ENCODE data around the gene MCOLN2.

The MCOLN2 gene

DNA sequence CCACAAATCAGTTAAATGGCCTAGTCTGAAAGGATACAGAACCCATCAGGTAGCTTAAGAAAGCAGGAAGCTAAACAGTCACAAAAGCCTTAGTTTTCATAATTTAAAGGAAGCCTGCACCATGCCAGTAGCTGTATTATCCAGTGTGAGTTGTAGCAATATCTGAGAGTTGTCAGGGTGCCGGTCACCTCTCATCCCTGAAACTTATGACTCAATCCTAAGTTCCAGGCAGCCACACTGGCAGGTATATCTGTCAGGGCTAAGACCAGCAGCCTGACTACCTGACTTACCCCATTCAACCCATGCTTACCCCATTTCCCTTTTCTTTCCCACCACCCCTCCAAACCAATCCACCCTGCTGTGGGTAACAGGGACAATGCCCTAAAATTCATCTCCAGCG is 66.1 kb downstream of the MCOLN2 start:
- no peaks in the 10 kb centered on the region for H3K9me3 ChIP-seq (ENCODE audit: control insufficient read depth, insufficient read depth, low read length)
- H3K4me3 ChIP-seq (ENCODE audit: low read length): no peak overlapping the region
- H3K79me2 ChIP-seq (ENCODE audit: control insufficient read depth, low read length): no peaks in the 10 kb centered on the region
- no peaks in the 10 kb centered on the region for H3K9me2 ChIP-seq (replicated peaks; ENCODE audit: control insufficient read depth, low read length)
- H3K4me1 ChIP-seq (ENCODE audit: control insufficient read depth, low read length): no peaks in the 10 kb centered on the region
- TF ChIP-seq, protein P1, sequence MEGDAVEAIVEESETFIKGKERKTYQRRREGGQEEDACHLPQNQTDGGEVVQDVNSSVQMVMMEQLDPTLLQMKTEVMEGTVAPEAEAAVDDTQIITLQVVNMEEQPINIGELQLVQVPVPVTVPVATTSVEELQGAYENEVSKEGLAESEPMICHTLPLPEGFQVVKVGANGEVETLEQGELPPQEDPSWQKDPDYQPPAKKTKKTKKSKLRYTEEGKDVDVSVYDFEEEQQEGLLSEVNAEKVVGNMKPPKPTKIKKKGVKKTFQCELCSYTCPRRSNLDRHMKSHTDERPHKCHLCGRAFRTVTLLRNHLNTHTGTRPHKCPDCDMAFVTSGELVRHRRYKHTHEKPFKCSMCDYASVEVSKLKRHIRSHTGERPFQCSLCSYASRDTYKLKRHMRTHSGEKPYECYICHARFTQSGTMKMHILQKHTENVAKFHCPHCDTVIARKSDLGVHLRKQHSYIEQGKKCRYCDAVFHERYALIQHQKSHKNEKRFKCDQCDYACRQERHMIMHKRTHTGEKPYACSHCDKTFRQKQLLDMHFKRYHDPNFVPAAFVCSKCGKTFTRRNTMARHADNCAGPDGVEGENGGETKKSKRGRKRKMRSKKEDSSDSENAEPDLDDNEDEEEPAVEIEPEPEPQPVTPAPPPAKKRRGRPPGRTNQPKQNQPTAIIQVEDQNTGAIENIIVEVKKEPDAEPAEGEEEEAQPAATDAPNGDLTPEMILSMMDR (IDR thresholded peaks at IDR 0.05; ENCODE audit: low read depth, low read length, poor library complexity, severe bottlenecking): no peak
- no peak for TF ChIP-seq EZH2phosphoT487 (IDR thresholded peaks at IDR 0.05; ENCODE audit: borderline replicate concordance, low read length)
- H3K27me3 ChIP-seq (ENCODE audit: control insufficient read depth, low read length): no peaks in the 10 kb centered on the region
- H3K27ac ChIP-seq (ENCODE audit: low read depth, low read length): no peak overlapping the region
- H4K20me1 ChIP-seq (ENCODE audit: control insufficient read depth, insufficient read depth, low read depth, low read length): no peaks in the 10 kb centered on the region
- peaks cover 8% of the 10 kb centered on the region for H3K36me3 ChIP-seq (ENCODE audit: control insufficient read depth, low read length)
- H3F3A ChIP-seq (ENCODE audit: control insufficient read depth, insufficient read depth): no peaks in the 10 kb centered on the region
- no peak overlapping the region for H3K4me2 ChIP-seq (ENCODE audit: low read length)

DNA sequence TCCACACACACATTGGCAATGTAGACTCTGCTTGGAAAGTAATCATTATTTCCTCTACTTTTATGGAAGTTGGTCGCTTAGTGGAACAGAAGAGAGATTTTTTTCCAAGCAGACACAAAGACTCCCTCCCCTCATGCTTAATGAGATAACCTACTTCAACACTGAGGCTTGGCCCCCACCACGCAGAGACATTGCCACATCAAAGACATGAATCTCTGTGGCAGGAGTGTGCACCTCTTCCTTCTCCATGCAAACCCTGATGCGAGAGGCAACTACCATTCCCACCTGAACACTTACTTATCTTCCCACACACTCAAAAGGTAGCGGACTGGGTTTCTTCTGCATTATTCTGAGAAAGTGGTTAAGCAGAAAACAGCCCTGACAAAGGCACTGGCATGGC is 66.6 kb downstream of the MCOLN2 start:
- H4K20me1 ChIP-seq (ENCODE audit: control insufficient read depth, insufficient read depth, low read depth, low read length): no peaks in the 10 kb centered on the region
- no peak overlapping the region for H3K27ac ChIP-seq (ENCODE audit: low read depth, low read length)
- no peak overlapping the region for H3K4me2 ChIP-seq (ENCODE audit: low read length)
- no peaks in the 10 kb centered on the region for H3F3A ChIP-seq (ENCODE audit: control insufficient read depth, insufficient read depth)
- H3K4me1 ChIP-seq (ENCODE audit: control insufficient read depth, low read length): no peaks in the 10 kb centered on the region
- no peaks in the 10 kb centered on the region for H3K79me2 ChIP-seq (ENCODE audit: control insufficient read depth, low read length)
- H3K9me2 ChIP-seq (replicated peaks; ENCODE audit: control insufficient read depth, low read length): no peaks in the 10 kb centered on the region
- H3K27me3 ChIP-seq (ENCODE audit: control insufficient read depth, low read length): no peaks in the 10 kb centered on the region
- no peaks in the 10 kb centered on the region for H3K9me3 ChIP-seq (ENCODE audit: control insufficient read depth, insufficient read depth, low read length)
- no peak overlapping the region for H3K4me3 ChIP-seq (ENCODE audit: low read length)
- TF ChIP-seq, protein P1 (IDR thresholded peaks at IDR 0.05; ENCODE audit: low read depth, low read length, poor library complexity, severe bottlenecking): no peak
- no peak for TF ChIP-seq EZH2phosphoT487 (IDR thresholded peaks at IDR 0.05; ENCODE audit: borderline replicate concordance, low read length)
- peaks cover 8% of the 10 kb centered on the region for H3K36me3 ChIP-seq (ENCODE audit: control insufficient read depth, low read length)

DNA sequence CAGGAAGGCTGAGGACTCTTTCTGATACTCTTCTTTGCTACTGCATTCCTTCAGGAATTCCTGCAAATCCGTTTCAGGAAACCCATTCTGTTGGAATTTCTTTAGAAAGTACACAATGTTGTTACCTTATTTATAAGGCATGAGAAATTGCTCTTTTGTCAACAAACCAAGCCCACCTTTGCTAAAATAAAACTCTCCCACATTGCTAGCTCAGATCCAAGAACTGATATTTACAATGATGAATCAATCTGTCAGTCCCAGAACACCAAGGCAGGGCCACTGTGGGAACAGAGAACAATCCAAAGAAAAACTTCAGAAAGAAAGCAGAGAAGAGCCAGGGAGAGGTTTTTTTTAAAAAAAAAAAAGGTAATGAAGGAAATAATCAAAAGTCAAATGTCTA is 67.3 kb downstream of the MCOLN2 start:
- no peaks in the 10 kb centered on the region for H3K4me1 ChIP-seq (ENCODE audit: control insufficient read depth, low read length)
- no peak overlapping the region for H3K4me2 ChIP-seq (ENCODE audit: low read length)
- H3K79me2 ChIP-seq (ENCODE audit: control insufficient read depth, low read length): no peaks in the 10 kb centered on the region
- H3K4me3 ChIP-seq (ENCODE audit: low read length): no peak overlapping the region
- no peaks in the 10 kb centered on the region for H3K9me3 ChIP-seq (ENCODE audit: control insufficient read depth, insufficient read depth, low read length)
- no peaks in the 10 kb centered on the region for H3F3A ChIP-seq (ENCODE audit: control insufficient read depth, insufficient read depth)
- H3K27me3 ChIP-seq (ENCODE audit: control insufficient read depth, low read length): no peaks in the 10 kb centered on the region
- H3K9me2 ChIP-seq (replicated peaks; ENCODE audit: control insufficient read depth, low read length): no peaks in the 10 kb centered on the region
- TF ChIP-seq EZH2phosphoT487 (IDR thresholded peaks at IDR 0.05; ENCODE audit: borderline replicate concordance, low read length): no peak
- TF ChIP-seq, protein P1 (IDR thresholded peaks at IDR 0.05; ENCODE audit: low read depth, low read length, poor library complexity, severe bottlenecking): no peak
- no peak overlapping the region for H3K27ac ChIP-seq (ENCODE audit: low read depth, low read length)
- peaks cover under 1% of the 10 kb centered on the region; the same call in 1 of the 2 replicates for H3K36me3 ChIP-seq (ENCODE audit: control insufficient read depth, low read length)
- no peaks in the 10 kb centered on the region for H4K20me1 ChIP-seq (ENCODE audit: control insufficient read depth, insufficient read depth, low read depth, low read length)

DNA sequence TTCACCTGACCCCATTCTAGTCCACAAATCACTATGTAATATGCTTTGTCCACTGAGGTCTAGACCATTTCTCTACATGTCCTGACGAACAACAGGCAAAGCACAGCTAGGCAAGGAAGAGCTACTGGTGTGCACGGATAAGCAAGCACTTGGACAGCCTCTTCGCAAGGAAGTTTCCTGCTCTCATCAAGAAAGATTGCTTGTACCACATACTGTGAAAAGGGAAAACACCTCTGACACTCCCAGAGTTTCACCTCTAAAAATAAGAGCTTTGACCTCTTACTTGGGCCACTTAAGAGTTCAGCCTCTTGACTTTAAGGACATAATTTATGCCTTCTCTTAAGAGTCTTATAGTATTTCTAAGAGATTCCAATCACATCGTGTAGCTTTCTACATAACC is 67.9 kb downstream of the MCOLN2 start:
- Histone ChIP-seq H3K9me2 (replicated peaks; ENCODE audit: control insufficient read depth, low read length) (no peaks in the 10 kb centered on the region), H3K27ac (ENCODE audit: low read depth, low read length) (no peak overlapping the region), H3K27me3 (ENCODE audit: control insufficient read depth, low read length) (no peaks in the 10 kb centered on the region), H3F3A (ENCODE audit: control insufficient read depth, insufficient read depth) (no peaks in the 10 kb centered on the region), H4K20me1 (ENCODE audit: control insufficient read depth, insufficient read depth, low read depth, low read length) (no peaks in the 10 kb centered on the region), H3K4me1 (ENCODE audit: control insufficient read depth, low read length) (no peaks in the 10 kb centered on the region), H3K79me2 (ENCODE audit: control insufficient read depth, low read length) (no peaks in the 10 kb centered on the region), H3K9me3 (ENCODE audit: control insufficient read depth, insufficient read depth, low read length) (no peaks in the 10 kb centered on the region), H3K4me2 (ENCODE audit: low read length) (no peak overlapping the region), H3K4me3 (ENCODE audit: low read length) (no peak overlapping the region), H3K36me3 (ENCODE audit: control insufficient read depth, low read length) (no peaks in the 10 kb centered on the region)
- no peak for TF ChIP-seq EZH2phosphoT487 (IDR thresholded peaks at IDR 0.05; ENCODE audit: borderline replicate concordance, low read length)
- TF ChIP-seq, protein P1 (IDR thresholded peaks at IDR 0.05; ENCODE audit: low read depth, low read length, poor library complexity, severe bottlenecking): no peak
